Thoracic aorta (tissue), 2 donors: ENCODE results near the gene MAML3. TPM values are rescaled to one million over a fixed set of nuclear protein-coding genes. Genes with fewer than 3 reads are reported as not detected.

ENCODE experiments used
- ATAC-seq: fragments of 150-250 bp; one replicate; pipeline ENCODE4 v1.8.0; 2017; ENCODE audit warnings: low read depth; ENCODE audit not compliant: insufficient number of reproducible peaks, low FRiP score
- DNase-seq: peaks from one replicate; pipeline ENCODE4 v3.0.0-alpha.2; 2020; ENCODE audit warnings: low spot score
- H3K27ac ChIP-seq, 2 donors: fragments of 200-600 bp; sonication (generic); 1 replicate in 1 of 2; 2 replicates in 1 of 2; pipeline ENCODE4 v1.5.1; 2016; ENCODE audit warnings: mild to moderate bottlenecking in 2 of 2, moderate library complexity in 2 of 2
- H3K27me3 ChIP-seq: fragments of 200-600 bp; sonication (generic); replicated peaks from 2 replicates; pipeline ENCODE4 v1.6.0; 2016; ENCODE audit warnings: mild to moderate bottlenecking; ENCODE audit not compliant: insufficient read depth
- H3K36me3 ChIP-seq: fragments of 200-600 bp; sonication (generic); one replicate; pipeline ENCODE4 v1.5.1; 2016
- H3K4me1 ChIP-seq, 2 donors: fragments of 200-600 bp; sonication (generic); 1 replicate in 1 of 2; 2 replicates in 1 of 2; pipeline versions ENCODE4 v1.5.1 to v1.6.0; 2016; ENCODE audit warnings: low read depth in 2 of 2, mild to moderate bottlenecking in 1 of 2; ENCODE audit not compliant: control insufficient read depth in 1 of 2
- H3K4me3 ChIP-seq: fragments of 200-600 bp; sonication (generic); 2 replicates; pipeline ENCODE4 v1.5.1; 2016; ENCODE audit warnings: mild to moderate bottlenecking
- H3K9me3 ChIP-seq: fragments of 200-600 bp; sonication (generic); 2 replicates; pipeline ENCODE4 v1.5.1; 2016
- total RNA-seq, 2 donors: library from RNA; depleted of rRNA; stranded (reverse); fragments of >200 nt; gene quantifications; one replicate each; pipeline versions ENCODE4 v1.1.0 to v1.2.3, GENCODE V29; 2016
- TF ChIP-seq, protein P1 (sequence below): fragments of 200-600 bp; sonication (generic); IDR thresholded peaks from one replicate; pipeline ENCODE4 v1.5.1; 2019; ENCODE audit warnings: antibody characterized with exemption

Gene MAML3
- total RNA-seq, 2 donors from 2014 or later = 7.3 to 14.1 TPM

DNA sequence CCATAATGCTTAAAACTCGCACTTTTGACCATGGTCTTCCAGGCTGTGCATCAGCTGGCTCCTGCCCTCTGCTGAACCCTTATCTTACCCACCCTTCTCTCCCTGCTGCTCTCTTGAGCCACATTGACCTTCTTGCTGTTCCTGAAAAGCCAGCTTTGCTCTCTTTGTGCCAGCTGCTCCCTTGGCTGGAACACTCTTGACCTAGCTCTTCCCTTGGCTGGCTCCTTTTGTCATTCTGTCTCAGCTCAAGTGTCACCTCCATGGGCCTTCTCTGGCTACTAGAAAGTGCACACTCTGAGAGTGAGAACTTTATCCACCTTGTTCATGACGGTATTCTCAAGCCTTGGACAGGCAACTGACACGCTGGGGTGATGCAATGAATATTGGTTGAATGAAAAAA lies 376.2 kb downstream of the MAML3 start:
- TF ChIP-seq, protein P1, sequence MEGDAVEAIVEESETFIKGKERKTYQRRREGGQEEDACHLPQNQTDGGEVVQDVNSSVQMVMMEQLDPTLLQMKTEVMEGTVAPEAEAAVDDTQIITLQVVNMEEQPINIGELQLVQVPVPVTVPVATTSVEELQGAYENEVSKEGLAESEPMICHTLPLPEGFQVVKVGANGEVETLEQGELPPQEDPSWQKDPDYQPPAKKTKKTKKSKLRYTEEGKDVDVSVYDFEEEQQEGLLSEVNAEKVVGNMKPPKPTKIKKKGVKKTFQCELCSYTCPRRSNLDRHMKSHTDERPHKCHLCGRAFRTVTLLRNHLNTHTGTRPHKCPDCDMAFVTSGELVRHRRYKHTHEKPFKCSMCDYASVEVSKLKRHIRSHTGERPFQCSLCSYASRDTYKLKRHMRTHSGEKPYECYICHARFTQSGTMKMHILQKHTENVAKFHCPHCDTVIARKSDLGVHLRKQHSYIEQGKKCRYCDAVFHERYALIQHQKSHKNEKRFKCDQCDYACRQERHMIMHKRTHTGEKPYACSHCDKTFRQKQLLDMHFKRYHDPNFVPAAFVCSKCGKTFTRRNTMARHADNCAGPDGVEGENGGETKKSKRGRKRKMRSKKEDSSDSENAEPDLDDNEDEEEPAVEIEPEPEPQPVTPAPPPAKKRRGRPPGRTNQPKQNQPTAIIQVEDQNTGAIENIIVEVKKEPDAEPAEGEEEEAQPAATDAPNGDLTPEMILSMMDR = no peak
- Histone ChIP-seq H3K27me3 (no peaks in the 10 kb centered on the region), H3K9me3 (no peaks in the 10 kb centered on the region), H3K4me3 (no peak overlapping the region), H3K27ac (no peak overlapping the region), H3K4me1 (no peaks in the 10 kb centered on the region), H3K36me3 (no peaks in the 10 kb centered on the region)
- ATAC-seq (no peak), DNase-seq (no peak)

GRCh38 chr4:139776235-139776634 lies 377.7 kb downstream of the MAML3 start:
- H3K9me3 ChIP-seq = no peaks in the 10 kb centered on the region
- no peak overlapping the region for H3K4me3 ChIP-seq
- TF ChIP-seq, protein P1 = no peak
- H3K4me1 ChIP-seq = no peaks in the 10 kb centered on the region
- no peaks in the 10 kb centered on the region for H3K27me3 ChIP-seq
- DNase-seq (no peak), ATAC-seq (no peak)
- no peaks in the 10 kb centered on the region for H3K36me3 ChIP-seq
- H3K27ac ChIP-seq = no peak overlapping the region

DNA sequence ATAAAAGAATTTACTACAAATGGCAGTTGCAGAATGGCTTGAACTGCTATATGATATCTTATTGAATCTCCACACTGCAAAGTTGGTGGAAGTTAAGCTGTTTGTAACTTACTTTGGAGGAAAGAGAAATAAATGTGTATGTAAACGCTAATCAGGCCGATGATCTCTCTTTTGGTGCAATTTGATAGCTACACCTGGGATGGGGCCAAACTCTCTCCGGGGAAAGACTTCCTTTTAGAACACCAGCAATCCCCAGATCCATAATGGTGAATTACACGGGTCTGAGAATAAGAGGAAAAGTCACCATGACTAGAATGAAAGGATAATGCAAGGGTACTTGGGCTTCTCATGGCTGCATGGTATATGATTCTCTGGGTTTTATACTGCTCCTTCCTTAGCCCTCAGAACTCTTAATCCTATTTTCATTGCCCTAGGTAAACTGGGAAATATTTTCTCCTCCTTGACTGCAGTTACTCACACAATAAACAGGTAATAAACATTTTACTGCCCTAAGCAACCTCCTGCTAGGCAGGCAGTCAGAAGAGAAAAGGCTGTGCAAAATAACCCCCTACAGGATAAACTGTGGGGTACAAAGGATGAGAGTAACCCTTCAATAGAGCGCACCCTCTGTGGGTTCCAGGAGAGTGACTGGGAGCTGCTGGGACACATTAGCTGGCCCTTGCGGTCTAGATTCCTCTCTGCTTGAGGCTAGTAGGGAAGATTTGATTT lies 379.1 kb downstream of the MAML3 start:
- H3K9me3 ChIP-seq = no peaks in the 10 kb centered on the region
- DNase-seq (no peak), ATAC-seq (no peak)
- TF ChIP-seq, protein P1 = no peak
- H3K4me1 ChIP-seq = no peaks in the 10 kb centered on the region
- H3K27me3 ChIP-seq = no peaks in the 10 kb centered on the region
- no peak overlapping the region for H3K27ac ChIP-seq
- no peaks in the 10 kb centered on the region for H3K36me3 ChIP-seq
- H3K4me3 ChIP-seq = no peak overlapping the region

DNA sequence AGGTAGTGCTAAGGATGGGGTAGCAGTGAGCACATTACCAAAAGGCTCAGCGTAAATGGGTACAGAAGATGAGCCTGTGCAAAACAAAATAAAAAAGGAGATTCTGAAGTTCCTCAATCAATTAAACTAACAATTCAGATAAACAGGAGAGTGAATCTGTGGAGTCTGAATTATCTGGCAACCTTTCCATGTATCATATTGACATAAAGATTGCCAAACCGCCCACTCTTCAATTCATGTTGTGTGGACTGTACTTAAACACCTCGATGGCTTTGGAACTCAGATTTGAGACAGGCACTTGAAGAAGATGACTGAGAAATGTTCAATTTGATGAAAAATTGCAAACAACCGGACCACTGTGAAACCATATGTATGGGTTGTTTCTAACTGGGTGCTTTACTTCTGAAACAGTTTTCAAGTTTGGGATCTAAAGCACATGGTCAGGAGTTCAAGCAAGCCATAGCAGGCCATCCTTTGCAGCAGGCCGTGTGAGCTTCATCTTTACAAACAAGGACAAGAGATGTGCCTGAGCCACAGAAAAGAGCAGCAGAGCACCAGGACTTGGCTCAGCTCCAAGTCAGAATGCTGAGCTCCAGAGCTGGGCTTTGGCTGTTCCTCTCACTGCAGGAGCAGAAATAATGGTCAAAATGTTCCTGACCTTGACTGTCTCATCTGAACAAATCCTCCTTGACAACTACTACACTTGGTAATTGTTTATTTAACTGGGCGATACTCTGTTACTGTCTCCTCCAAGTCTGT lies 380.2 kb downstream of the MAML3 start:
- Histone ChIP-seq H3K4me1 (no peaks in the 10 kb centered on the region), H3K27ac (no peak overlapping the region)
- DNase-seq = no peak

DNA sequence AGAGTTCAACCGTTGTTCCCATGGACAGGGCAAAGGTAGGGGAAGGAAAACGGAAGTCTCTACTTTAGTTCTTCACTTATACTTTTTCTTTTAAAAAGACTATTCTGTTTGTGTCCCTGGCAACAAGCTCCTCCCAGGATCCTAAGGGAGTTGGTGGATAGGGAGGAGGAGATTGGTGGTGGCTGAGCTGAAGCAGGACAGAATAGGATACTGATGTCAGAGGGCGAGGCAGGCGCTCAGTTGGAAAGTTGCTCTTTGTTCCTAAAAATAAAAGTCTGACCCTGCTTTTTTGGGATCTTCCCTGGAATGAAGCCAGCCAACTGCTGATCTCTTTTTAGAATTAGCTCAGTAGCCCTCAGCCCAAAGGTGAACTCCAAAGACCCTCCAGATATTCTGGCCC lies 383.6 kb downstream of the MAML3 start:
- TF ChIP-seq, protein P1 = no peak
- ATAC-seq (no peak), DNase-seq (no peak)
- no peaks in the 10 kb centered on the region for H3K9me3 ChIP-seq
- H3K4me1 ChIP-seq = no peaks in the 10 kb centered on the region
- H3K36me3 ChIP-seq = no peaks in the 10 kb centered on the region
- no peak overlapping the region for H3K27ac ChIP-seq
- H3K4me3 ChIP-seq = no peak overlapping the region
- H3K27me3 ChIP-seq = no peaks in the 10 kb centered on the region

More for the DNA sequence above, 380.2 kb downstream of the MAML3 start:
- TF ChIP-seq, protein P1 = no peak
- H3K27me3 ChIP-seq = no peaks in the 10 kb centered on the region
- no peak overlapping the region for H3K4me3 ChIP-seq
- no peaks in the 10 kb centered on the region for H3K36me3 ChIP-seq
- ATAC-seq = no peak
- H3K9me3 ChIP-seq = no peaks in the 10 kb centered on the region
